ENCODE measurements around the gene QSOX2.

Gene QSOX2

GRCh38 chr9:136187683-136188586 lies 57.7 kb downstream of the QSOX2 start:
- DNase-seq: no peak

- DNase-seq: no peak
Measured at GRCh38 chr9:136187197-136187596, 58.4 kb downstream of the QSOX2 start.

GRCh38 chr9:136186386-136186785 lies 59.2 kb downstream of the QSOX2 start:
- DNase-seq: no peak

- DNase-seq: no peak
Measured at GRCh38 chr9:136185596-136186366, 59.8 kb downstream of the QSOX2 start.

- DNase-seq: no peak
Measured at GRCh38 chr9:136185066-136185465, 60.5 kb downstream of the QSOX2 start.

GRCh38 chr9:136182850-136183422 lies 62.7 kb downstream of the QSOX2 start:
- DNase-seq: no peak

- DNase-seq: no peak
Measured at GRCh38 chr9:136182420-136182787, 63.2 kb downstream of the QSOX2 start.

GRCh38 chr9:136181784-136182419 lies 63.7 kb downstream of the QSOX2 start:
- no peak for DNase-seq

- DNase-seq: no peak
Measured at GRCh38 chr9:136180586-136180985, 65.0 kb downstream of the QSOX2 start.

GRCh38 chr9:136179761-136180160 lies 65.9 kb downstream of the QSOX2 start:
- no peak for DNase-seq

- no peak for DNase-seq
Measured at GRCh38 chr9:136179101-136179616, 66.5 kb downstream of the QSOX2 start.

GRCh38 chr9:136178773-136179075 lies 66.9 kb downstream of the QSOX2 start:
- no peak for DNase-seq

GRCh38 chr9:136178061-136178772 lies 67.4 kb downstream of the QSOX2 start:
- DNase-seq: no peak

- no peak for DNase-seq
Measured at GRCh38 chr9:136177224-136177623, 68.4 kb downstream of the QSOX2 start.

- DNase-seq: no peak
Measured at GRCh38 chr9:136175616-136176197, 69.9 kb downstream of the QSOX2 start.

- no peak for DNase-seq
Measured at GRCh38 chr9:136174779-136175615, 70.6 kb downstream of the QSOX2 start.

- no peak for DNase-seq
Measured at GRCh38 chr9:136173648-136174290, 71.8 kb downstream of the QSOX2 start.

GRCh38 chr9:136172412-136173079 lies 73.1 kb downstream of the QSOX2 start:
- no peak for DNase-seq

GRCh38 chr9:136171801-136172411 lies 73.7 kb downstream of the QSOX2 start:
- no peak for DNase-seq
